ELF-1 (cell line): ENCODE measurements around the gene MPG.
A peak's percentile ranks its signal among the peaks of the same experiment; 100 is the strongest.

Experiments
- DNase-seq: peaks from one replicate; pipeline ENCODE4 v3.0.0-alpha.2; 2016; ENCODE audit warnings: low read depth, low spot score

The MPG gene

GRCh38 chr16:66309-67182 is 11.5 kb upstream of the MPG start:
- DNase-seq: no peak

DNA sequence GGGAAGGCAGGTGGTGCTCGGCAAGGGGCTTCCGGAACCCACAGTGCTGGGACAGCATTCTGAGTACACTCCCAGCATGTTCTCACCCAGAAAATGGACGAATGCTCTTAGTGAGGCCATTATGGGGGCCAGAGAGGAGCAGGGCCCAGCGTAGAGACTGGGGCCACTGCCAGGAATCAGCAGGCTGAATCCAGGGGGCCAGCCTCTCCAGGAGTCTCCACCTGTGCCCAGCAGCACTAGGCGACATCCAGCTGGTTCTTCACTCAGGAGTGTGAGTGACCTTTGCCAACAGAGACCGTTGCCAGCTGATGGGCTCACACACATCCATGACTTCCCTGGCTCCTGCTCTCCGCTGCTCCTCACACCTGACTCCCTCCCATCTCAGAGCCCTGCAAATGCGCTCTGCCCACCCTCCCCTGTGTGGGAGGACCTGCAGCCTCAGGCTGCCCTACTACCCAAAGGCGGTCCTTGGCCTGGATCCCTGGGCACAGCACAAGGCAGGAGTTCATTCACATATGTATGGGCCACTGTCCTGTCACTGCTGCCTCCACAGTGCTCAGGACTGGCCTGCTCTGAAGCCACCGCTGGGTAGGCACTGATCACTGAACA is 10.7 kb upstream of the MPG start:
- DNase-seq: no peak

- DNase-seq: no peak
Observed at GRCh38 chr16:67884-68789, 9.9 kb upstream of the MPG start.

GRCh38 chr16:69181-69580 is 8.8 kb upstream of the MPG start:
- DNase-seq: no peak

- DNase-seq: no peak
Observed at GRCh38 chr16:71210-71539, 6.8 kb upstream of the MPG start.

DNA sequence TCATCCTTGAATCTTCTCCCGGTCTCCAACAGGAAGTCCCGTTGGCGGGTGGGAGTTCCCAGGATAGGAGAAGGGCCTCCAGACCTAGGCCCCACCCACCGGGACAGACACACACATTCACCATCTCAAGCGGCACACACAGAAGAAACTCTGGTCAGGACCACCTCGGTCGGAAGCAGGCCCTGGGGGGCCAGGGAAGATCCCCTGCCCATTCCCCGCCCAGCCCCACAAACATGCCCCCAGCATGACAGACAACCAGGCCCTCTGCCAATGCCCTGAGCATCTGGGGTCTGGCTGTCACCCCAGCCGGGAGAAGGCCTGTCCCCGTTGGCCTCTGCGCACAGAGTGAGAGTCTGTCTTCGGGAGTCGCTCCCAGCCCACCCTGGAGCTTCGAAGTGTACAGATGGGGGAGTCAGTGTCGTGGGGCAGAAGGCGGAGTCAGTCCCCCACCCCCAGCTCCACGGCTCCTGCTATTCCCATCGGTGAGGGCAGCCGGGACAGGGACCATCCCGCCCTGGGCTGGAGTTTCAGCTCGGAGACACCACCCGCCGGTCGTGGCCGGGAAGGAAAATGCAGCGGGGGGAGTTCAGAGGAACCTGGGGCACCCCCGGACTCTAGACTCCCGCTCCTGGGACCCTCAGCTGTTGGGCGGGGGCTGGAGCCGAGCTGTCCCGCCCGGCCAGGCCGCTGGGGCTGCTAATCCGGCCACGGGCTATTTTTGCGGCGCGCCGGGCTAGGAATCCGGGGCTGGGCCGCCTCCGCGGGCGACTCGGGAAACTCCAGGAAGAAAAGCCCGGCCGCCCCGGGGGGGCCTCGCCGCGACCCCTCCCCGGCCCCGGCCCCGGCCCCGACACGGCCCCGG is 6.3 kb upstream of the MPG start:
- DNase-seq: peak; percentile 94

DNA sequence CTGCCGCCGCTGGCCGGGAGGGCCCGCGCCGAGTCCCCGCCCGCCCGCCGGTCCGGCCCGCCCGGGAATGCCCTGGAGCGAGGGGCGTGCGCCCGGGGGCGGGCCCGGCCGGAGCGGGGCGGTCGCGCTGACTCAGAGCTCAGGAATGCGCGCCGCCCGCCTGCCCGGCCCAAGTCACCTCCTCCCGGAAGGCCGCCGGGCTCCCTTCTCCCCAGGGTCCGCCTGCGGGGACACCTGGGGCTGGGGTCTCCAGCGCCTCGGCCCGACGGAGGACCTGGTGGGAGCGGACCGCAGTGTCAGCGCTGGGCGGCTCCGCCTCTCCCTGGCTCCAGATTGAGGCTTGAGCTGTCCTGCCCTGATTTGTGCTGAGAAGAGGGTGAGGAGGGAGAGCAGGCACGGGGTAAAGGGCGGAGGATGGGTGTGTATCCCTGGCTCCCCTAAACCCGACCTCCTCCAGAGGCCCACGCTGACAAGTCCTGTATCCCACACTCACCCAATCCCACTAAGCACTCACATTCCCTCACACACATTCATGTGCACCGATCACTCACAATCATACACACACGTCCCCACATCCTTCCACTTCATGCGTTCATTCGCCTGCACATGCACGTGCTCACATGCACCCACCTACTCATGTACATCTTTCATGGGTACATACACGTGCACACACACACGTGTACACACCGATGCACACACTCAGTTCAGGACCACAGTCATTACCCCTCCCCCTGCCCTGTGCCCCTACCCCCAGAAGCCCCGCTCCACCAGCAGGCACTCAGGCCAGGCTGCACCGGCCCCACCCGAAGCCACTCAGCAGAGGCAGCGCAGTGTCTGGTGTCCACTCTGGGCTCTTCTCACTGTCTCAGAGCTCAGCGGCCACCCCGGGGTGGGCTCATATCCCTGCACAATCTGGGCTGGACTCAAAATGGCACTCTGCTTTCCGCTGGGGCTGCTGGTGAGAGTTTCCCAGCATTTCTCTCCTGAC is 5.2 kb upstream of the MPG start, which contains the start of gene RHBDF1:
RHBDF1 (minus strand) TSS at position 71 of the 988 bp plus-strand sequence. CDS start 7,616 bp downstream, outside the sequence.
- peak; percentile 92 for DNase-seq

GRCh38 chr16:74051-74746 is 3.8 kb upstream of the MPG start:
- peak; percentile 81 for DNase-seq

- peak; percentile 53 for DNase-seq
Observed at GRCh38 chr16:74747-75334, 3.2 kb upstream of the MPG start.

DNA sequence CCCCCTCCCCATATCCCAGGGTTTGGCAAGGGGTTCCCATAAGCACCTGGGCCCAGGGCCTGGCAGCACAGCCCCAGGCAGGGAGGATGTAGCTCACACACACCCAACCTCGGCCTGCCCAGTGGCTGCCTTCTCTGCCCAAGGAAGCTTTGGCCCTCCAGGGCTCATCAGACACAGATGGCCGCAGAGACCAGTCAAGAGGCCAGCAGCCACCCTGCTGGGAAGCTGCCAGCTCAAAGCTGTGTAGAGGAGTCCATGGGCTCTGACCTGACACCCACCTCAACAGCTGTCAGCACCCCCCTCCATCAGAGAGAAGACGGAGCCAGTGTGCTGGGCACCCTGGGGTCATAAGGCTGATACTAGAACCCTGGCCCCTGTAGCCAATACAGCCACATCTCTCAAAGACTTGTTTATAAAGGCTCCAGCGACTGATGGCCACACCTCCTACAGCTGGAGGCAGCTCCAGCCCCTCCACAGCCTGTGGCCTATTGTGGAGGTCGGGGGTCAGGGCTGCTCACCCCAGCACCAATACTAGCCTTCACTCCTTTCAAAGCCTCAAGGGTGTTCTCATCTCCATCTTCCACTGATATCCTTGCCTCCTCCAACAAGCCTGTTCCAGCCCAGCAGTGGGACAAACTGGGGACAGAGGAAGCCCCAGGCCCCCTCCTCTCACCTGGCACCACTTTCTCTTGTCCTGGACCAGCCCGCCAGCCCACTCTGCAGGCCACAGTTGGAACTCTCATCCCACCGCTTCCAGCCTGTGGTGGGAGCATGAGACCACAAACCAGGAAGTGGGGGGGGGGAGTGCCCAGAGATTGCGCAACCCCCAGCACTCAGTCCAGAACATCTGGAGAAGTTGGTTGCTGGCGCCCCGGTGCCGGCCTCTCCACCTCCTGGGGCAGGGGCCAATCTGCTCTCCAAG is 2.2 kb upstream of the MPG start:
- DNase-seq: peak; percentile 84

- DNase-seq: peak; percentile 54
Observed at GRCh38 chr16:76535-77272, 1.3 kb upstream of the MPG start.

DNA sequence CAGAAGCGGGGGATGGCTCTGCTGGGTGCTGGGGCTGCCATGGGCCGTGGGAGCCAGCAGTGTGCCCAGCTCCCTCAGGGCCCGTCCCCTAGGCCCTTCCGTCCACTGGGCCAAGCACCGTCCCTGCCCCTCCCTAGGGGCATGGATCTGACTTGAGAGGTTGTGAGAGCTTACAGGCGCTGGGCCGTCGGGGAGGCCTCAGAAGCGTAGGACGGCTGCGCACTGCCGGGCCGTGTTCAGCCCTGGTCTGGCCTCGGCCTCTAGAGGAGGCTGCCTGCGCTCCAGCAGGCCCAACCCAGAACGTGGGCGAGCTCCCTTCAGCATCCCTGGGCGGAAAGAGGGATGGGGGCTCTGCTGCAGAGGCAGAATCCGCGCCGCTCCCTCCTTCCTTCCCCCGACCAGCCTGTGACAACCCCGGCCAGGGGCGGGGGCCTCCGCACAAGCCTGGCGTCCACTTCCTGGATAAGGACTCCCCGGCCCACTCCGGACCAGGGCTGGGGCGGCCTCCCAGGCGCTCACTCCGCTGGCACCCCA is 685 bp upstream of the MPG start:
- DNase-seq: peak; percentile 82

DNA sequence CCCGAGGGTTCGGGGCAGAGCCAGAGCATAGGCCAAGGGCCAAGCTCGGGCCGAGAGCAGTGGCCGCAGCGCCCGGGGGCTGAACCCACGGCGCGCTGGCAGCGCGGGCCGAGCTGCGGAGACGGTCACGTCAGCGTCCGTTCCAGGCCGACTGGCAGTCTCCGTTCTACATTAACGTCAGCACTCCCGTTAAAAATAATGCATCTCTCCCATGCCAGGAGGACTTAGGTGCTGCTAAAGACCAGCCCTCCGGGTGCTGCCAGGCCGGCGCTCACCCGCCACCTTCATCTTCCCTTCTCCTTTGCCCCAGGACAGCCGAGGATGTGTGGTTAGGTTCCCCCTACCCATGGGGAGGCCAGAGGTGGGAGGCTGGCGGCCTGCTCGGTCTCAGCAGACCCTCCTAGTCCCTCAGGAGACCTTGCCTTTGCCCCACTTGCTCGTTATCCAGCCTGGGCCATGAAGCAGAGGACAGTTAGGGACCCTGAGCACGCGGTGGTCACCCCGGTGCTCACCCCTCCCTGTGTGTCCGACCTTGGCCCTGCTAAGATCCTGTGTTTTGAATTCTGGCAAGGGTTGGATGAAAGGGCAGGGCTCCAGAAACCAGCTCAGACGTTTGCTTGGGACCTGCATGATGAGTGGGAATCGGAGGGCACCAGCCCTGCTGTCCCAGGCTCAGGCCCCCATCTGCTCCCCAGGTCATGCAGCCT is 572 bp downstream of the MPG start:
- DNase-seq: no peak

DNA sequence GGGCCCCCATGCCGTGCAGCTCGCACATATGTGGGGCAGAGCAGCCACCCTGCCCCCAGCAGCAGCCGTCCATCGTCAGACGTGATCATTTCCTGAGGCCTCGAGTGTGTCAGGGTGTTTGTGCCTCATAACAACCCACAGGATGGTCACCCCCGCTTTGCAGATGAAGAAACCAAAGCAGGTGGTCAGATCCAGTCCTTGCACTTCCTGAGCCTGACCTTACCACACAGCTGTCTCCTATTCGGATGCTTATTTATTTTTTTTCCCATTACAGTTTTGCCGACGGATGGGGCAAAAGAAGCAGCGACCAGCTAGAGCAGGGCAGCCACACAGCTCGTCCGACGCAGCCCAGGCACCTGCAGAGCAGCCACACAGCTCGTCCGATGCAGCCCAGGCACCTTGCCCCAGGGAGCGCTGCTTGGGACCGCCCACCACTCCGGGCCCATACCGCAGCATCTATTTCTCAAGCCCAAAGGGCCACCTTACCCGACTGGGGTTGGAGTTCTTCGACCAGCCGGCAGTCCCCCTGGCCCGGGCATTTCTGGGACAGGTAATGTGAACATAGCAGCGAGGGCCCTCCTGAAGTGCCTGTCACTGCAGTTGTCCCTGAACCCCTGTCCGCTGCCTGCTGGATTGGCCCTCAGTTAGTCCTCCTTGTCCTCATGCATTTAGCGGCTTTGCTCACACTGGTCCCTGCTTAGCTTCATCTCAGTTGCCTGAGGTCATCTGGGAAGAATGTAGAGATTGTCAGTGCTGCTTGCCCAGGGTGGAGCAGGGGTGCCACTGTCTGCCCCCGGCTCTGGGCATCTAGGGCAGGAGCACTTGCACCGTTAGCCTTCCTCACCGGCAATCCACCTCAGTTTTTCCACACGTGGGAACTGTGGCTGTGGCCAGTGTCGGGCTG is 1.4 kb downstream of the MPG start:
- DNase-seq: no peak

- DNase-seq: no peak
Observed at GRCh38 chr16:83060-83603, 5.1 kb downstream of the MPG start.
